ENCODE data around the gene POLR1C. TPM values are rescaled to one million over a fixed set of nuclear protein-coding genes. Genes with fewer than 3 reads are reported as not detected.

POLR1C gene
- total RNA-seq, 1 experiment from 2014 or later = 84.6 TPM

DNA sequence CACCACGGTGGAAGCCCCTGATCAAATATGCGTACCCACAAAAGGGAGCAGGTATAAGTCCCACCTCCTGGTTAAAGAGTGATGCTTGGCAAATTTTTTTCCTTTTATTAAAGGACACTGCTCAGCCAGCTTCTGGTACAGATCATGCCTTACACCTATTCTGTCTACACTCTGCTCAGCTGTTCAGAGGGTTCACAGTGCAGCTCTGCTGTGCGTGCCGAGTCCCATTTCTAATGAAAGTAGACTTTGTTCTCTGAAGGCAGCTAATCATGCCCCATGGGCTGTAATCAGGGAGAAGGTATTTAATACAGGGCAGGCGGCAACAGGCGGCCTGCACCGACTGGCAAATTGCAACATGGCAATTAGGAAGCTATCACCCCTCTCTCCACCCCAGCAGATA is 23.1 kb upstream of the POLR1C start (continued):
- TF ChIP-seq ELF1 (IDR thresholded peaks at IDR 0.05; ENCODE audit: borderline replicate concordance, low read depth) (no peak), EZH2phosphoT487 (IDR thresholded peaks at IDR 0.05; ENCODE audit: borderline replicate concordance) (no peak), CEBPB (IDR thresholded peaks at IDR 0.05; ENCODE audit: low read depth) (no peak)

DNA sequence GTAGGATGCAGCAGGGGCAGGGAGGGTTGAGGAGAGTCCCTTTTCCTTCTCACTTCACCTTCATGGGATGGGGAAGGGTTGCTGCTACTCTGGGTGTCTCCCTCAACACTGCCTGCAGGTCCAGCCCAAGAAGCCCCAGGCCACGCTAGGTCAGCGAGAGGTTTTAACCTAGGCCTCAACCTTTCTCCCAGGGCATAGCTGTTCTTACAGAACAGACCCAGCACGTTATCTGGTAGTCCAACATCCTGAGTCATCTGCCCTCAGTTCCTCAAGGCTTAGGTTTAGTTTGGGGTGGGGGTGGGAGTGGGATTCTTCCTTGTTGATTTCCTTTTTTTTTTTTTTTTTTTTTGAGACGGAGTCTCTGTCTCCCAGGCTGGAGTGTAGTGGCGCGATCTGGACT is 22.6 kb upstream of the POLR1C start:
- Histone ChIP-seq H3K9ac (ENCODE audit: low read length) (no peak overlapping the region), H3K36me3 (ENCODE audit: control insufficient read depth in 1 of 2, insufficient read depth in 2 of 2, low read length in 2 of 2) (peaks cover 4 to 22% of the 10 kb centered on the region in 2 experiments; a peak in 3 of 4 replicates), H2AFZ (ENCODE audit: low read depth, low read length, poor library complexity, severe bottlenecking) (no peak overlapping the region), H4K20me1 (ENCODE audit: insufficient read depth) (no peaks in the 10 kb centered on the region), H3K4me3 (replicated peaks in 1 of 2; ENCODE audit: low read depth in 1 of 2, low read length in 2 of 2) (no peak overlapping the region), H3K27ac (ENCODE audit: low read depth, low read length) (no peak overlapping the region), H3K4me2 (ENCODE audit: low read length) (peak overlapping the region; percentile 76; the same call in 1 of the 2 replicates), H3K79me2 (ENCODE audit: insufficient read depth, low read length) (peaks cover 44% of the 10 kb centered on the region), H3K9me2 (ENCODE audit: insufficient read depth) (no peaks in the 10 kb centered on the region), H3K4me1 (ENCODE audit: control insufficient read depth in 1 of 2, insufficient read depth in 2 of 2, low read length in 2 of 2) (peaks cover 27 to 50% of the 10 kb centered on the region in 2 experiments), H3K9me3 (ENCODE audit: control insufficient read depth in 1 of 2, insufficient read depth in 1 of 2, low read depth in 1 of 2, low read length in 2 of 2) (no peaks in the 10 kb centered on the region), H3K27me3 (ENCODE audit: insufficient read depth, low read length) (no peaks in the 10 kb centered on the region)
- ATAC-seq (no peak), DNase-seq (ENCODE audit: low read depth, low spot score) (no peak)
- no peak for TF ChIP-seq POLR2A (IDR thresholded peaks at IDR 0.05; ENCODE audit: borderline replicate concordance, extremely low read depth, insufficient read depth, insufficient read length)
- TF ChIP-seq SP1 (IDR thresholded peaks at IDR 0.05; ENCODE audit: low read depth) = no peak
- TF ChIP-seq YY1 (IDR thresholded peaks at IDR 0.05; ENCODE audit: extremely low read depth, insufficient replicate concordance, low read depth, low read length) = no peak
- TF ChIP-seq EZH2phosphoT487 (IDR thresholded peaks at IDR 0.05; ENCODE audit: borderline replicate concordance) = no peak
- TF ChIP-seq EZH2 (IDR thresholded peaks at IDR 0.05) = no peak
- no peak for TF ChIP-seq ELF1 (IDR thresholded peaks at IDR 0.05; ENCODE audit: borderline replicate concordance, low read depth)
- TF ChIP-seq, protein P1, sequence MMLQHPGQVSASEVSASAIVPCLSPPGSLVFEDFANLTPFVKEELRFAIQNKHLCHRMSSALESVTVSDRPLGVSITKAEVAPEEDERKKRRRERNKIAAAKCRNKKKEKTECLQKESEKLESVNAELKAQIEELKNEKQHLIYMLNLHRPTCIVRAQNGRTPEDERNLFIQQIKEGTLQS (IDR thresholded peaks at IDR 0.05) = no peak
- TF ChIP-seq CEBPB (IDR thresholded peaks at IDR 0.05; ENCODE audit: low read depth) = no peak
- no peak for TF ChIP-seq TCF7L2 (IDR thresholded peaks at IDR 0.05; ENCODE audit: borderline replicate concordance, extremely low read depth, insufficient read depth, insufficient read length)
- RAD21 ChIA-PET (ENCODE audit: low non-redundant PET in 1 of 2, low total read pairs in 2 of 2, uncharacterized antibody in 2 of 2, unreplicated experiment in 2 of 2) = no interaction called here
- CTCF ChIA-PET = interaction anchor here (0.6 to 3.1 kb wide), 4 partner anchors 12 to 232 kb away, joined by 3 to 24 read pairs (median 15); no protein-coding TSS in a partner anchor
- BruUV-seq (replicated peaks) = no TSS peak
- POLR2A ChIA-PET = interaction anchor here (1.3 kb wide), 1 partner anchor 14 kb away, joined by 5 read pairs; no protein-coding TSS in a partner anchor
- intact Hi-C loops (cut with micrococcal nuclease) = no loop called here

Data from HCT116 (cell line).